GM10847 (cell line): ENCODE results near the gene HK3.

ENCODE experiments used
- POLR2A ChIP-seq: IDR thresholded peaks from 2 replicates; pipeline ENCODE4 v1.6.1; 2011; ENCODE audit not compliant: insufficient read length; ENCODE audit errors: extremely low read depth

HK3 gene

GRCh38 chr5:176851871-176852658 lies 47.1 kb downstream of the HK3 start:
- no peak for TF ChIP-seq POLR2A

GRCh38 chr5:176851380-176851779 lies 47.8 kb downstream of the HK3 start:
- TF ChIP-seq POLR2A: no peak

DNA sequence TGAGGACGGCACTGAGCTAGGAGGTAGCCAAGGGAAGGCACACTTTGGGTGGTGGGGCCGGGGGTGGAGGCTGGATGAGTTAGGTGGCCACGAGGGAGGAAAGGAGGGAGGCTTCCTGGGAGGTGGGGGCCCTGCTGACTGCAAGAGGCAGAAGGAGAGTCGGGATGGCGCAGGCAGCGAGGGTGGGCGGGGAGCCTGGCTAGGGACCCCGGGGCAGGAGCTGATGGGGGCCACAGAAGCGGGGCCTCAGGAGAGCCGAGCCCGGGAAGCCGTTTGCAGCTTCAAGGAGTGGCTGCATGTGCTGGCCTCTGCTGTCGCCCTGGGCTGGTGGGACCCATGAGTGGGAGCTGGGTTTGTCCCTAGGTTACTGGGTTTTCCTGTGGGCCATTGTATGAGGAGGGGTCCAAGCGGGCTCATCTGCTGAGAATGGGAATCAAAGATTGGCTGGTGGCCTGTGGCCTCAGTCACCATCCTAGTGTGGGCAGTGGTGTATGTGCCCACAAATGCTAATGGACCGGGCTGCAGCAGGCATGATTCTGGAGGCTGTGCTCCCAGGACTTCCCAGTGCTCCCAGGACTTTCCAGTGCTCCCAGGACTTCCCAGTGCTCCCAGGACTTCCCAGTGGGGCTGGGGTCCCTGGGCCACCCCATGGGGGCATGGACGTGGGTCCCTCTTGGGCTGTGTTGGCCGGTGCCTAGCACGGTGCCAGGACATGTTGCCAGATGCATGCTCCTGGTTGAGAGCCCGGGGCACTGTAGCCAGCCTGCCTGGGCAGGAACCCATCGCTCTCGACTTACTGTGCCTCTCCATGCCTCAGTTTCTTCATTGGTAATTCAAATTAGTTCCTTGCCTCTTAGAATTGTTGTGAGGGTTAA lies 48.5 kb downstream of the HK3 start:
- no peak for TF ChIP-seq POLR2A

DNA sequence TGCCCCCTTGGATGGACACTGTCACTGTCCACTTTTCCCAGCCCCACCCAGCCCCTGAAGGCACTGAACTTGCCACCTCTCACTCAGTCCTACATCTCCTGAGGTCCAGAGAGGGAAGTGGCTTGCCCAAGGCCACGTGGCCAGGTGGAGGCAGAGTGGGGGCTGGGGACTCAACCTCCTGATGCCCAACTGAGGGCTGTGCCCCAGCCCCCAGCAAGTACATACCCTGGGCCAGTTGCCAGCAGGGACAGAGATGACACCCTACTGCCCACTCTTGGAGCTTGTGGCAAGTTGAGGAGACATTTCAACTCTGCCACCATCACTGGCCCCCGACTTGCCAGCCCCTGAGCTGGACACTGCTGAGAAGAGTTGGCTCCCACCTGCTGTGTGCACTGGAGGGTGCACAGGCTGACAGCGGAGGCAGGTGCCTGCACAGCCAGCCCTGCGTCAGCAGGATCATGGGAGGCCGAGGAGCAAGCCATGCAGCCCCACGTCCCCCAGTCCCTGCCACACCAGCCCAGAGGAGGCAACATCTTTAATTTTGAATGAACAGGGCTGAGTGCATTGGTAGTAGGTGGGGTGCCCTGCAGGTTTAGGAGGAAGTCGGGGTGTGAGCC lies 49.4 kb downstream of the HK3 start:
- no peak for TF ChIP-seq POLR2A

DNA sequence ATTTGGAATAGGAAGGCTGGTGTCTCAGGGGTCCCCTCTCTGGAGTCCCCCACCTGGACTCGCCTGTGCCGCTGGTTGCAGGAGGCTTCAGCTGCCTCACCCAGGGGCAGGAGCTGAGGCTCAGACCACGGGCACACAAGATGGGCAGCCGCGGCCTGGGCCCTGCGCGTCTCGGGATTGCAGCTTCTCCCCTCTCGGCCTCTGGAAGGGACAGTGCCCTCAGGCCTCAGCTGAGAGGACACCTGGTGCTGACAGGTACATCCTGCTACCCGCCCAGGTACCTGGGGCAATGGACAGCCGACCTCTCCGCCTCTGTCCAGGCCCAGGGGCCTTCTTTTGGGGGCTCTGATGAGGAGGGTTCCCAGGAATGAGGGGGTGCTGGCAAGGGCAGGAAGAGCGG lies 50.5 kb downstream of the HK3 start:
- no peak for TF ChIP-seq POLR2A

GRCh38 chr5:176847726-176848290 lies 51.3 kb downstream of the HK3 start:
- no peak for TF ChIP-seq POLR2A

- no peak for TF ChIP-seq POLR2A
Measured at GRCh38 chr5:176847148-176847547, 52.0 kb downstream of the HK3 start.

GRCh38 chr5:176846335-176847140 lies 52.6 kb downstream of the HK3 start:
- no peak for TF ChIP-seq POLR2A

DNA sequence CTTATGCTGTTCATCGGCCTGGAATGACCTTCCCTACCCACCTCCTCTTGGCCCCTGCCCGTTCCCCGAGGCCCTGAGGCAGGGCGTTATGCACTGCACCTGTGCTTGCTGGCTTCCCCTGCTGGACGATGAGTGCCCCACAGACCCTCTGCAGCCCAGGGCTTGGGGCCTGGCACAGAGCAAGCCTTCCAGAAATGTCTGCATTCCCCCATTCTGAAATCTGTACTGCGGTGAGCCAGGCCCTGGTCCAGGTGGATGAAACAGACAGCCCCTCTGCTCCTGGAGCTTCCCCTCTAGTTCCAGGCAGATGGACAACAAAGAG lies 53.8 kb downstream of the HK3 start:
- no peak for TF ChIP-seq POLR2A

- TF ChIP-seq POLR2A: no peak
Measured at GRCh38 chr5:176844706-176845391, 54.3 kb downstream of the HK3 start.

GRCh38 chr5:176844281-176844680 lies 54.9 kb downstream of the HK3 start:
- no peak for TF ChIP-seq POLR2A

GRCh38 chr5:176843673-176844072 lies 55.5 kb downstream of the HK3 start:
- TF ChIP-seq POLR2A: no peak

DNA sequence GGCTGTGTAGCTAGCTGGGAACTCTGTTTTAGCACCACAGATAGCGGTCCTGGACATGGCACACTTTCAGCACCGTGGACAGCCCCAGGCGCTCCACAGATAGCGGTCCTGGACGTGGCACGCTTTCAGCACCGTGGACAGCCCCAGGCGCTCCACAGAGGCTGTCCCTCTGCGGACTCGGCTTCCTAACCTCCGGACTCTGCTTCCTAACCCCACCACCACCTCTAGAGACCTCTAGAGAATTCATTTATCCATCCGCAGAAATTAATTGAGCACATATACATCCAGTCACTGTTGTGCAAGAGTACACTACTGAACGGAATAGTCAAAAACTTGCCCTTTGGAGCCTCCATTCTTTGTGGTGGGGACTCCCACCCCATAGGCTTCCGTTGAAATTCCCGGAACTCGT lies 61.4 kb downstream of the HK3 start:
- no peak for TF ChIP-seq POLR2A
